K562 (cell line): ENCODE measurements around the gene TMEM150C.

ENCODE experiments used
- NR2C2 ChIP-seq, 2 experiments: fragments of 200-800 bp in 1 of 2; sonication (Bioruptor generic) in 1 of 2; sonication (generic) in 1 of 2; formaldehyde crosslinking in 1 of 2; IDR thresholded peaks; 2 replicates each; pipeline versions ENCODE4 v1.6.1 to v1.8.0; 2016 to 2022; ENCODE audit warnings: mild to moderate bottlenecking in 1 of 2, missing compliant biosample characterization in 1 of 2, missing genetic modification characterization in 1 of 2, missing genetic modification reagents in 1 of 2
- NR4A1 ChIP-seq, 2 experiments: fragments of 250-450 bp in 1 of 2; fragments of 450-650 bp in 1 of 2; sonication (Bioruptor Pico) in 1 of 2; IDR thresholded peaks; 2 replicates each; pipeline versions ENCODE4 v1.4.0 to v1.6.1; 2016 to 2020; ENCODE audit warnings: mild to moderate bottlenecking in 2 of 2, missing compliant biosample characterization in 1 of 2, missing genetic modification characterization in 1 of 2, moderate library complexity in 1 of 2
- NRF1 ChIP-seq, 2 experiments: fragments of 450-650 bp; IDR thresholded peaks in 1 of 2; conservative IDR thresholded peaks in 1 of 2; 2 replicates each; pipeline ENCODE4 v1.6.1; 2014; ENCODE audit warnings: mild to moderate bottlenecking in 2 of 2
- POLR2A ChIP-seq: fragments of 450-650 bp; conservative IDR thresholded peaks from 2 replicates; pipeline ENCODE4 v1.6.1; 2016
- SIX5 ChIP-seq, 2 experiments: IDR thresholded peaks; 2 replicates each; pipeline ENCODE4 v1.6.1; 2011; ENCODE audit warnings: low read length in 2 of 2, borderline replicate concordance in 1 of 2, low read depth in 1 of 2, mild to moderate bottlenecking in 1 of 2, moderate library complexity in 1 of 2; ENCODE audit not compliant: insufficient read depth in 1 of 2
- ZC3H8 ChIP-seq: fragments of 450-650 bp; IDR thresholded peaks from 2 replicates; pipeline ENCODE4 v1.6.1; 2017
- ZNF282 ChIP-seq: sonication (generic); formaldehyde crosslinking; IDR thresholded peaks from 2 replicates; pipeline ENCODE4 v1.8.1; 2023; ENCODE audit warnings: missing genetic modification reagents
- ZNF445 ChIP-seq: fragments of 250-450 bp; sonication (Bioruptor Pico); IDR thresholded peaks from 2 replicates; pipeline ENCODE4 v1.4.0; 2020; ENCODE audit warnings: low read depth, mild to moderate bottlenecking, moderate library complexity
- ZNF780A ChIP-seq: fragments of 250-450 bp; sonication (Bioruptor Pico); IDR thresholded peaks from 2 replicates; pipeline ENCODE4 v1.5.0; 2021; ENCODE audit warnings: mild to moderate bottlenecking

GRCh38 chr4:82436130-82436529, 125.7 kb downstream of the TMEM150C start:
- no peak for TF ChIP-seq NR2C2 (CRISPR knock-in tag; IDR thresholded peaks at IDR 0.05)
- no peak for TF ChIP-seq NR2C2 (tag; IDR thresholded peaks at IDR 0.05)
- no peak for TF ChIP-seq NR4A1 (CRISPR knock-in tag; IDR thresholded peaks at IDR 0.05)
- TF ChIP-seq NR4A1 (tag; IDR thresholded peaks at IDR 0.05), result no peak
- no peak for TF ChIP-seq ZNF282 (CRISPR knock-in tag)
- no peak for TF ChIP-seq ZNF445 (CRISPR knock-in tag)
- no peak for TF ChIP-seq ZNF780A (CRISPR knock-in tag)
- TF ChIP-seq ZC3H8, result no peak
- no peak for TF ChIP-seq NRF1 (conservative IDR thresholded peaks at IDR 0.05 in 1 of 2, IDR thresholded peaks at IDR 0.05 in 1 of 2)
- TF ChIP-seq POLR2A, result no peak
- no peak for TF ChIP-seq SIX5 (IDR thresholded peaks at IDR 0.05; ENCODE audit: borderline replicate concordance in 1 of 2, insufficient read depth in 1 of 2, low read depth in 1 of 2, low read length in 2 of 2)
